ENCODE results near the gene VAMP4. TPM values are rescaled to one million over a fixed set of nuclear protein-coding genes. Genes with fewer than 3 reads are reported as not detected.

The VAMP4 gene
- total RNA-seq, 1 experiment from 2014 or later = 7.4 TPM

DNA sequence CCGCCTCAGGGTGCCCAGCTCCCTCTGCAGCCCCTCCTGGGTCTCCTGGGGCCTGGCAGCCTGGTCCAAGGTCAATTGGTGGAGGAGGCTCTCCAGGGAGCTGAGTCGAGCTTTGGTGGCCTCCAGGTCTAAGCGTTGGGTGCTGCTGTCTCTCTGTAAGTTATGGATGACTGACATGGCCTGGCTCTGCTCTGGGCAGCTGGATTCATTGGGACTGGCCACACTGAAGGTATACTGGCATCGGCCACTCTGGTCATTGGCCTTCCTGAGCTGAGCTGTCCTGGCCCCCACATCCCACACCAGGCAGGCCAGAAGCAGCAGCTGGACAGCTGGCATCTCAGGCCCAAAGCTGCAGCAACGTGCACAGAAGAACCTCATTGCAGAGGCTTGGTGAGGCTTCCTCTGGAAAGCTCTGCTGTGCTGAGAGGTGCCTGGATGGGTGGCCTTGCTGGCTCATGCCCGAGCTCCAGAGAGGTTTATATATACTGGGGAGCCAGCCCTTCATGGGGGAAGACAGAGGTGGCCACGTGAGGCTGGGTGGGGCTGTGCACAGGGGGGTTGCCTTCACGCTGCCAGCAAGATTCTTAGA lies 89.5 kb downstream of the VAMP4 start, which contains the start of gene MYOC:
Gene MYOC (minus strand): TSS at position 455 of the 589 bp plus-strand sequence. CDS start 77 bp downstream, at position 378.
- no peaks in the 10 kb centered on the region for H3K27me3 Mint-ChIP-seq (ENCODE audit: unreplicated experiment)
- no peak within 1 kb of the TSS for H3K27ac Mint-ChIP-seq (ENCODE audit: unreplicated experiment)
- DNase-seq = no peak
- intact Hi-C loops (cut with micrococcal nuclease; ENCODE audit: unreplicated experiment) = no loop called here
- CTCF ChIA-PET = interaction anchor here (0.5 to 0.6 kb wide), 2 partner anchors 10 to 579 kb away, joined by 5 read pairs; no protein-coding TSS in a partner anchor
- H3K36me3 Mint-ChIP-seq (ENCODE audit: insufficient read depth, unreplicated experiment) = no peaks in the 10 kb centered on the region
- no TSS peak for BruUV-seq (replicated peaks)
- no peak for TF ChIP-seq CTCF (IDR thresholded peaks at IDR 0.05; ENCODE audit: unreplicated experiment)
- peaks cover 23% of the 10 kb centered on the region for H3K4me1 Mint-ChIP-seq (ENCODE audit: low read depth, unreplicated experiment)
- no peaks in the 10 kb centered on the region for H3K9me3 Mint-ChIP-seq (ENCODE audit: low read depth, unreplicated experiment)
- H3K4me3 Mint-ChIP-seq (ENCODE audit: low read depth, unreplicated experiment) = no peak within 1 kb of the TSS

Other genes with a start within 250 kb of the VAMP4 start
- 0.22 and 0.45 TPM in 2 replicates for gene MYOCOS, start 119.8 kb downstream of the VAMP4 start, total RNA-seq (2022)
- not detected in 2 replicates for gene MYOC, start 89.4 kb downstream of the VAMP4 start, total RNA-seq (2022)
- 52.7 and 53.1 TPM in 2 replicates for gene METTL13, start 39.6 kb upstream of the VAMP4 start, total RNA-seq (2022)
- gene DNM3, start 99.4 kb upstream of the VAMP4 start, total RNA-seq (2022) = 1.2 and 1.3 TPM in 2 replicates